NCI-H510A (cell line): ENCODE results near the gene SNTG2.

Experiments
- DNase-seq: peaks from one replicate; lab custom pipeline; 2025; lab: John Stamatoyannopoulos, UW

Gene SNTG2

DNA sequence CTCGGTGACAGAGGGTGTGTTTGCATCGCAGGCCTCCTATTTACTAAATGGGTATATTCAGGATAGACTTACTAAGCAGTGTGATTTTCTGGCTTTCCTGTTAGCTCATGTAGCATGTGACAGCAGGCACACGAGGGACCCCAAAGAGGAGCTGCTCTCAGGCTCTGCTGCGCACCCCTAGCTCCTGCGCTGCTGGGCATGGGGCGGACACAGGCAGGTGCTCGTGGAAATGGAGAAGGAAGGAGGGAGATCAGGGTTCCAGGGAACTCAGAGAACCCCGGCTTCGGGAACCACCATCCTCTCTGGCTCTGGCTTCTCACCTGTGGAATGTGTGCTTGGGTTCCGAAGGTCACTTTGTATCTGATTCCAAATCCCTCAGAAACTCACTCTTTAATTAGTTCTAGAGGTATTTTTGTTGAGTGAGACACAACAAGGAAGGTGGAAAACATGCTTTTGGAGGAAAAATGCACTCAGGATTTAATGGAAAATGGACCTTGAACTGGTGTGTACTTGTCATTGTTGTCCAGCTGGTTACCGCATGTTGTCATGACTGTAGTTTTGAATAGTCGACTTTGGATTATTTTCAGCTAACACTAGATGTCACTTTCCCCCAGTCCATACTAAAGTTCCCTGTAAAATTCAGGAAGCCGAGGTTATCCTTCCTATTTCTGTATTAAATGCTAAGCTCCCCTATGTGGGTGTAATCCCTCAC is 3.5 kb downstream of the SNTG2 start:
- DNase-seq: no peak

DNA sequence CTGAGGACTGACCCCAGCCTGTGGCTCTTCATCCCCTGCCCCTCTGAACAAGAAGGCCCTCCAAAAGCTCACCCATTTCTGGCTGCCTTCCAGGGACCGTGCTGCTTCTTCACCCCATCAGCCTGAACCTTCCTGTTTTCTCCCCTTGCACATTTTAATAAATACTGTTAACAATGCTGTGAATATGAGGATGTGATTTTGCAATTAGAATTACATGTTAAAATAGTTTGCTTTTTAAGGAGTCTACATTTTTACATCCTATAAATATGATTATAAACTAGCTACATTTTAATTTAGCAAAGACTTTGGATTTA is 4.0 kb downstream of the SNTG2 start:
- DNase-seq: no peak

DNA sequence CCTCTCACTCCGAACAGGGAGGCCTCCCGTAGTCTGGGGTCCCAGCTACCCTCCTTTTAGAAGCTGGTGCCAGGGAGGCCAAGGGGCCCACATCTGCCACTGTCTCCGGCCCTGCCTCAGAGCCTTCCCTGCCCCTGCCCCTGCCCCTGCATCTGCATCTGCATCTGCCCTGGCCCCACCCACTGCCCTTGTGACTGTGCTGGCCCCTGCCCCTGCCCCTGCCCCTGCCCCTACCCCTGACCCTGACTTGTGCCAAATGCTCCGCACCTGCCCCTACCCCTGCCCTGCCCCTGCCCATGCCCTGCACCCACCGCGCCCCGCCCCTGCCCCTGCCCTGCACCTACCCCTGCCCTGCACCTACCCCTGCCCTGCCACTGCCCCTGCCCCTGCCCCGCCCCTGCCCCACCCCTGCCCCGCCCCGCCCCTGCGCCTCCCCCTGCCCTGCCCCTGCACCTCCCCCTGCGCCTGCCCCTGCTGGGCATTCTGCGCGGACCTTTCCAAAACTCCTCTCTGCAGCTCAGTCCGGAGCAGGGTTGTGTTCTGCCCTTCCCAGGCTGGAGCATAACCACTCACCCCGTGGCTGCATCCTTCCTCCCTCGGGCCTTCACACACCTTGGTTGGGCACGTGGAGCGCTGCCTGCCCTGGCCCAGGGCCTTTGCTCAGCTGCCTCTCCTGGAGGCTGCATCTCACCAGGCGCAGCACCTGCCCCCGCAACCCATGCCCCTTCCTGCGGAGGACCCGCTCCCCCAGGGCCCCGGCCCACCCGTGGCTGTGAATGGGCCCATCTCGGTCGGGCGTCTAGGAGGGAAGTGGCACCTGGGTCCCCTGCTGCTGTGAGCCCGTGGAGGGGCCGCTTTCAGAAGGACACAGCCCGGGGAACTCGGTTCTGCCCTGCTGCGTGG is 5.4 kb downstream of the SNTG2 start:
- DNase-seq: no peak

DNA sequence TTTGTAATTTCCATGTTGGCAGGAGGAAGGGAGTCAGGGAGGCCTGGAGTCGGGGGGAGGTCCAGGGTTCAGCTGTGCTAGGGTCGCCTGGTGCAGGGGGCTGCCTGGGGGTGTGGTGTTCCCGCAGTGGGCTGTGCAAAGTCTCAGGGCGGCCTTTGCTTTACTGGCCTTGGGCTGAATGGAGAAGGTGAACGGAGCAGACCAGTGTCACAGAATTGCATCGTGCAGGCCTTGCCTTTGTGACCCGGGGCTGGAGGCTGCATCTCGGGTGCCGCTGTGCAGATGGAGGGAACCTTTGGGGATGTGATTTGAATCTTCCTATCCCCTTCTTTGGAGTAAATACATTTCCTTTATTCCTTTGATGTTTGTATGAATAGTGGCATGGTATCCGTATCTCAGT is 8.8 kb downstream of the SNTG2 start:
- no peak for DNase-seq

DNA sequence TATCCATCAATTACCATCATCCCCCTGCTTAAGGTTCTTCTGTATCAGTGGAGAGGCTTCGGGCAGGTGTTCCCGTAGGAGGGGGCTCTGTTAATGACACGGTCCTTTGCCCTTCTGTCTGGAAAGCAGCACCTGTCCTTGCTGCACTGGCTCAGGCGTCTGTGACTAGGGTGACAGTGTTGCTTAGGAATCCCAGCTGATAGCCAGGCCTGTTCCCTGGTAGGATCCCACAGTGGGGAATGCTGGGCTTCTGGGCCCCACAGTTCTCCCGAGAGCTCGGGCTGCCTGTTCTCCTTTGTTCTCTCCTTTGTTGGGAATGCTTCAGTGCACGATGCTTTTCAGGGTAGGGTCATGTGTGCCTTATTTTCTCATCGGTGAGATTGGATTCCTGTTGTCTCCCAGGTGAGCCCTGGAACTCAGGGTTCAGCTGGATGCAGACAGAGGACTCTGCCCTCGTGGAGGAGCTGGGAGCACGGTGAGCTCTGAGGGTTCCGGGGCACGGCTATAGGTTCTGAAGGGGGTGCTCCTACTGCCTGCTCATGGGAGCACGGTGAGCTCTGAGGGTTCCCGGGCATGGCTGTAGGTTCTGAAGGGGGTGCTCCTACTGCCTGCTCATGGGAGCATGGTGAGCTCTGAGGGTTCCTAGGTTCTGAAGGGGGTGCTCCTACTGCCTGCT is 9.6 kb downstream of the SNTG2 start:
- peak; percentile 56 for DNase-seq

DNA sequence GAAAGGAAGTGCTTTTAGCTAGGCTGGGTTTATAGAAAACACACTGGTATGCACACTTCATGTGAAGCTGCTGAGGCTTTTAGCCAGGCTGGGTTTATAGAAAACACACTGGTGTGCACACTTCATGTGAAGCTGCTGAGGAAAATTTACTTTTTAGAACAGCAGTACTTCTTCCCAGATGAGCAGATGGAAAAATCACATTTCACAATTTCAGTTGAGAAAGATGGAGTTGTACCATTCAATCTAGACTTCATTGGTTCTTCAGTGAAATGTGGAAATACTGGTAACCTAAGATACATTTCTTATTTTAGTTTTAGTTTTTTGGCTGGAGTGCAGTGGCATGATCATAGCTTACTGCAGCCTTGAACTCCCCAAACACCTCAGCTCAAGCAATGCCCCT is 11.1 kb downstream of the SNTG2 start:
- no peak for DNase-seq

DNA sequence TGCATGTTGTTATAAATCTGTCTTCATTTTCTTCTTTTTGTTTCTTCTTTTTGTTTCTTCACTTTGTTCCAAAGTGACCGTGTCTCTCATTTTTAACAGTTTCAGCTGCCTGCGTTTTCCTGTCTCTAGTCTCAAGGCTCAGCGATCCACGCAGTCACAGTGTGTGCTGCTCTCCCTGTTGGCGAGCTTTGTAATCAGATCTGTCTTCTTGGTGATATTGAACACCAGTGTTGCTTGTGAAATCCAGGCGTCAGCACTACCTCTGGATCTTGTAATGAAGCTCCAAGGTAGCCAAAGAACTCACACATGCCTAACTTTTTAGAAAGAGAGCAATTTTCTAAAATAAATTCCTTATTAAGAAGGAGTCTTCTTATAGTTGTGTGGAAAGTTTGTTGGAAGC is 13.2 kb downstream of the SNTG2 start:
- no peak for DNase-seq

DNA sequence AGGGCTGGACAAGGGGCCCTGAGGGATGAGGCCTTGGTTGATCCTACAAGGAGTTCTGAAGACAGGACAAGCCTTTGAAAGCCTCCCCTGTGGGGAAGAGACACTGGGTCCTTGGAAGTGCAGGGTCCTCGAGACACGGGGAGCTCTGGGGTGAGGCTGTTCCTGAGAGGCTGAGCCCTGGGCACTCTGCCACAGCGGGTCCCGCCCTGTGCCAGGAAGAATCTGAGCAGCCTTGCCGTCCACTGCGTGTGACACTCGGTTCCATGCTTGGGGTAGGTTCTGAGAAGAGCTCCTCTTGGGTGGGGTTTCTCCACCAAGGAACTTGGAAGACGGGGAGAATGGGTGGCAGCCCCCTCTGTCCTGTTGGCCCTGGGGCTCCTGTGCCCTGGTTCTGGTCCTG is 13.9 kb downstream of the SNTG2 start:
- no peak for DNase-seq

DNA sequence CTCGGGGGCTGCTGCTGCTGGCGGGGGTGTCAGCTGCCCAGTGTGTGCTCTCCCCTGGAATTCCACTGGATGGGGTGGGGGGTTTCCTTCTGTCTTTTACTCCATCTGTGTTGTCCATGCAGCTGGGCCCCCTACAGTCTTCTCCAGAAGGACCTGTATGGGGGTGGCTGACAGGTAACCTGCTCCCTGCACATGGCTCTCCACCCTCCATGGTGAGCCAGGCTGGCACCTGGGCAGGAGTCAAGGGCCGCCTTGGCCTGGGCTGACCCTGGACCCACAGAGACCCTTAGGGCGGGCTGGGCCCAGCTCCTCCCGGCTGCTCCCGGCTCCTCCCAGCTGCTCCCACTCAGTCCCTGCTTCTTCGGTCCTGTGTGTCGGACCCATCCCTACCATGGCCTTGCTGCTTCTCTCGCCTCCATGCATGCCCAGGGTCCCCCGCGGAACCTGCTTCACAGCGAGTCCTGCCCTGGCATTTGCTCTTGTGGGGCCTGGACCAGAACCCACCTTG is 15.0 kb downstream of the SNTG2 start:
- no peak for DNase-seq

DNA sequence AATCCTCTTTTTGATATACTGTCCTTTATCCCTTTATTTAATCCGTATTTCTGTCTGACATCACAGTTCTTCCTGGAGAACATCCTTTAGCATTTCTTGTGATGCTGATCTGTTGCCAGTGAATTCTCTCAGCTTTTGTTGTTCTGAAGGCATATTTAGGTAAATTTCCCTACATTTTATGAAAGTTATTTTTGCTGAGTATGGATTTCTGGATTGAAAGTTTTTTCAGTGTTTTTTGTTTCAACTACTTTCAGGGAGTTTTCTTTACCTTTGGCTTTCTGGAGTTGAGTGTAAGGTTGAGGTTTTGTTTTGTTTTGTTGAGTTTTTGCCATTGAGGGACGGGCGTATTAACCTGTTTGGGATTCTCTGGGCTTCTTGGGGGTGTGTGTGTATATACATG is 22.5 kb downstream of the SNTG2 start:
- no peak for DNase-seq

DNA sequence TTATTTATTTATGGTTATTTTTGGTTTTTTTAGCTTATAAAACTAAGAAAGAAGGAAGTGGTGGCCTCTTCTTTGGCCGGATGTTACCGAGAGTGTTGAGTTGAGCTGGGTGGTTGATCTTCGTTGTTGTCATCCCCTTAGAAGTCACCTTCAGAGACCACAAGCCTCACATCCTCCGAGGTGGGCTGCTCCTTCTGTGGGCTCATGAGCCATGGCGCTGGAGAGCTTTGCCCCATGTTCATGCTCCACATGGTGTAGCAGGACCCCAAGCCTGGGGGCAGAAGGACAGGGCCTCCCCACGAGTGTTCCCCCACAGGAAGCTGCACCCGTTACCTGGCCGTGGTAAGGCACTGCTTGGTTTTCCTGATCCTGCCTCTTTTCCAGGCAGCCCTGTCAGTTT is 23.4 kb downstream of the SNTG2 start:
- DNase-seq: no peak

DNA sequence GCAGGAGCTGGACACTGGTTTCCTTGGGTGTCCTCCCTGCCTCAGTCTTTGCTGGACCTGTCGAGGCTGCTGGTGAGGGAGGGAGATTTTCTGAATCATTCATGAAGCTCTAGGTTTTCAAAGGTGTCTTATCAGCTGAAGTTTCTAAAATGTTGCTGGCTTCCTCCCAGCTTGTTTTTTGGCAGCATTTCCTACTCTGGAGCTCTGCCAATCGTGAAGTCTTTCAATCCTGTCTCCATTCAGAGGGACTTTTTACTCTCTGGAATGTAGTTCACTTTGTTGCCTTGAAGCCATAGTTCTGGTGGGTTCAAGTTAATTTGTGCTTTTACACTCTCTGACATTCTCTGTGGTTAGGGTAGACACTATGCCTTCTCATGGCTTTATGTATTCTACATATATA is 23.9 kb downstream of the SNTG2 start:
- no peak for DNase-seq

DNA sequence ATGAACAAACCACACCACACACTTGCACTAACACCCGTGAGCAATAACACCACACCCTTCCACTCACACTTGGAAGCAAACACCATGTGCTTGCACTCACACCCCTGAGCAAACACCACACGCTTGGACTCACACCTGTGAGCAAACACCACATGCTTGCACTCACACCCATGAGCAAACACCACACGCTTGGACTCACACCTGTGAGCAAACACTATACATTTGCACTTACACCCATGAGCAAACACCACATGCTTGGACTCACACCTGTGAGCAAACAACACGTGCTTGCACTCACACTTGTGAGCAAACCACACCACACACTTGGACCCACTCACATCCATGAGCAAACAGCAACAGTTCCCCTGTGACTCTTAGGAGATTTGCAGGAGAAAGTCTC is 24.4 kb downstream of the SNTG2 start:
- no peak for DNase-seq

DNA sequence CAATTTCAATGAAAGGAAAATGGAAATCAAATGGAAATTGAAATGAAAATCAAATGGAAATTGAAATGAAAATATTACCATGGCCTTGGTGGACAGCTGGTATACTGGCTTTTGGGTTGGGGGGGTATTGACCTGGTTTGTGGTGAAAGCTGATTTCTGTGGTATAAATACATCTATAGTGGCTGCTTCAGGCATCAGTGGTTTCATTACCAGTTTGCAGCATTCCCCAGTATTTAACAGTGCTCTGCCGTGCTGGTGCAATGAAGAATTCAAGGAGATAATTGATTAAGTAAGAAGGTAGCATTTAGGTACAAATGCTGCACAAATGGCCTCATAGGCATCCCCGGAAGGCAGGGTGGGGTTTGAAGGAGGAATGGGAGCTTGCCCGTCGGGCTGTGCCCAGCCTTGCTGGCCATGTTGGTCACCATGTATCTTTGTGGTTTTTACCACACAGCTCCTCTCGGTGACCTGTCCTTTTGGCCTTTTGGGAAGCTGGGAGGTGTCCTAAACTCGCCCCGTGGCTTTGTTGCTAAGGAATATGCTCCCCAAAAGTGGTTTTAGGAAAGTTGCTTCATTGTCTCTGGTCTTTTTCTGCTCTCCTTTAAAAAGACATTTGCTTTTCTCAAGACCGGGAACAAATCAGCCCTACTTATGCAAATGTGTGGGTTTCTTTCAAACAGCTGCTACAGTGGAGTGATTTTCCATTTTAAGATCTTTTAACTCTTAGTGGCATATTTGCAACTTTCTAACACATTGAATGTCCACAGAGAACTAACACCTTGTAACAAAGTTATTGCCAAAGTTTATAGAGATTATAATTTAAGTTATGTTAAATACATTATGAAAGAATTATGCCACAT is 28.6 kb downstream of the SNTG2 start:
- DNase-seq: no peak

DNA sequence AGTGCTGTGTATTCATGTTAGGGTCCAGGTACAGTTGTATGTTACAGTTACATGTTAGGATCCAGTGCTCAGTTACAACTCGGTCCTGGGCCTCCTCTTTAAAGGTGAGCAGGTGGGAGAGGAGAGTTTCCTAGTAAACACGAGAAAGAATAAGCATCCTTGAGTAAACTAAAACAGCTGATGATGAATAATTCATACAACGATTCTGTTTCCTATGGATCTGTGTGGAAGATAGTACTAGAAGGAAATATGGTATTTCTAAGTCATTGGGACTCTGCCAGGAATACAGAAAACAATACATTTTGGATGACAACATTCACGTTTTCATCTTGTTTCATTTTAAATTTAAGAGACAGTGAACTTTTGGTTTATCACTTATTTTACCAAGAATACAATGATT is 29.5 kb downstream of the SNTG2 start:
- DNase-seq: no peak

DNA sequence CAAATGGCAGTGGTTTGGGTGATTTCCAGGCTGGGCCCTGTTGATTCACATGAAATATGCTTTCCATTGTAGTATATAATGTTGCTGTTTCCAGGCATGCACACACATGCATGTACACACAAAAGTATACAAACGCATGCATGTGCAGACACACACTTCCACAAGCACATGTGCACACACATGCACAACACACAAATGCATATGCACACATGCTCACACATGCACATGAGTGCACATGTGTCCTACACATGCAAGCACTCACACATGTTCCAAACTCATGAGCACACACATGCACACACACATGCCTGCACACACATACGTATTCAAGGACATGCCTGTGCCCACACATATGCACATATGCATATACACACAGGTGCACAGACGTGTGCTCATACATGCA is 30.6 kb downstream of the SNTG2 start:
- no peak for DNase-seq

DNA sequence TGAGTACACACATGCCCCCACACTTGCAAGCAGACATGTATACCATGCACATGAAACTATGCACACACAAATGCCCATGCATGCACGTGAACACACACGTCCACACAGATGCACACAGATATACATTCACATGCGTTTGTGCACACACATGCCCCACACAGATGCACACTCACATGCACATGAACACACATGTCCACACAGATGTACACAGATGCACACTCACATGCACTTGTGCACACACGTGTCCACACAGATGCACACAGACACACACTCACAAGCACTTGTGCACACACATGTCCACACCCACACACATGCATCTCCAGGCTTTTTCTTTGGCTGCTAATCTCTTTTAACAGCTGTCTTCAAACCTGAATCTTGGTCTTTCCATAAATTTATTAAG is 31.1 kb downstream of the SNTG2 start:
- DNase-seq: no peak

DNA sequence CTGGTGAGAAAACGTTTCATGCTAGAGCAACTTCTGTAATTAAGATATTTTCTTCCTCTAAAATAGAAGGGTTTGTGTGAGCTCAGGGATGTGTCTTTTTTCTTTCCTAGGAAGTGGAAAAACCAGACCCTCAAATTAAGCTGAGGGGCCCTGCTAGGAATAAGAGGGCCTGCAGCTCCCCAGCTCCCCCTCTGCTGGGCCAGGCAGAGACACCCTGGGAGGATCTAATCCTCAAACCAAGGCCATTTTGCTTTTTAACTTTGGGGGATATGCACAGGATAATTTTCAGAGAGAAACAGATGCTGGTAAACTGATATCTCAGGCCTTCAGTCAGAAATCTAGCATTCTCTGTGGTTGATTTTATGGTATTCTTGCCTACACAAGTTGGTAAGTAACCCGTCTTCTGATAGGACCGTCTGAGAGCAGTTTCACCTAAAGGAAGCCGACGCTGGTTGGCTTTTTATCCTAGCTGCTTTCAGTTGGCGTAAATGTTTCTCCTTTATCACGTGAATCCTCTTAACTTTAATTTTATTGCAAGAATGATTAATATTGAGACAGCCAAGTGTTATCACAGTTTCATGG is 34.8 kb downstream of the SNTG2 start:
- no peak for DNase-seq

DNA sequence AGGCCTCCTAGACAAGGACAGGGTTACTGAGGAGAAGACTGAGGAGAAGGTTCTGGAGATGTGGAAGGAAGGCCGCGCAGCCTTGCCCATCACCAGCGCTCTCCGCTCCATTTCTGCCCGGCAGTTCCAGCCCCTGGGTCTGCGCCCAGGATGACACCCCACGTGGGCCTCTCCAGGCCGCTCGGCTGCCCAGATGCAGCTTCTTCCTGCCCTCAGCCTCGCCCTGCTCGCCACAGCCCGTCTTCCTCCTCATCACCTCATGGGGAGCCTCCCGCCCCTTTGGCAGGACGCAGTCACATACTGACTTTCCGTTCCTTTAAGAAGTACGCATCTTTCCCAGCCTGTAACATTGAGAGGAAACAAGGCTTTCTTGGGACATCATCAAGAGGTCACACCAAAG is 37.1 kb downstream of the SNTG2 start:
- DNase-seq: no peak

DNA sequence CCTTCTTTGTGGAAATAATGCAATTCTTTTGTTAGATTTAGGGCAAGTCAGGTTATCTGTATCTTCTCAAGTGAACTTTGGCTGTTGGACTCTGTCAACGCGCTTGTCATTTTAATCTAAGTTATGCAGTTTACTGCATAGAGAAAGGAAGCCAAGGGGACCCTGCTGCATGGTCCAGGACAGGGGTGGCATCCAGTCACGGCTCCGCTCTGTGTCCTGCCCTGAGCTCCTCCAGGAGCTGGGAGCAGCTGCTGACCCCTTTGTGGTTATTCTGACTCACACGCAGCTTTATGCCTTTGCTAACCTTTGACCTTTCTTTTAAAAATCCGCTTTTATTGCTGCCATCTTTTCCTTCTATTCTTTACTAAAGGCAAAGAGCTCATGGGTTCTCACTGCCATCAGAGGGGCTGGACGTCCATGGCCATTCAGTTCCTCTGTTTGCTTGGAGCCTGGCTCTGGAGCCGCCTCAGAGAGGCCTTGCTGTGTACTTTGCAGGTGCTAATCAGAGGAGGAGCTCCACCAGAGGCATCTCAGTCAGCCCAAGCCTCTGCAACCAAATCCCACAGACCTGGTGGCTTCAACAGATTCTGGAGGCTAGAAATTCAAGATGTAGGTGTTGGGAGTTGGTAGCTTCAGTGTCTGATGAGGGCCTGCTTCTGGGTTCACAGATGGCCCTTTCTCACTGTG is 39.3 kb downstream of the SNTG2 start:
- DNase-seq: no peak

DNA sequence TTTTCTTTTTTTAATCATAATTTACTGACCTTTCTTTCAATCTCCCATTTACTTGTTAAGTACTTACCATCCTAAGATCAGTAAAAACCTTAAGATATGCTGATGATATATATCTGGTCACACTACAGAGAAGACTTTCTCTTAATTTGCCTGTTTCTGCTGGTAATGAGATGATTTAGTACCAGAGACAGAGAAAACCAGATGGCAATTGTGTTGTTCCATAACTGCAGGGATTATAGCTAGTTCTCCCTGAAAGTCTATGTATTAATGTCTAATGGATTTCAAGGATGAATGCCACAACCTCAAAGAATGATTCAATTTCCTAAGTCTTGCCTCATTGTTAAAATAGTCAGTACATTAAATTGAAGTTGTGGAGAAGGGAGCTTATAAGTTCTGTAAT is 40.3 kb downstream of the SNTG2 start:
- no peak for DNase-seq
